Endometrial microvascular endothelial cells (primary cell): ENCODE results near the gene PRODH. TPM values are rescaled to one million over a fixed set of nuclear protein-coding genes. Genes with fewer than 3 reads are reported as not detected.
"Not testable (repeated sequence)": the region's sequence is repeated elsewhere in the genome, so short reads cannot be mapped to it uniquely, and the experiment has no call there.

Experiments used
- in situ Hi-C: cut with HindIII; loops from 2 replicates; pipeline ENCODE4 v1.10.0; 2017; ENCODE audit warnings: low sequenced_read_pairs, low pct_unique_long_range_greater_than_20kb; ENCODE audit errors: inconsistent ontology term
- total RNA-seq: library from RNA; depleted of rRNA; stranded (reverse); fragments of >200 nt; gene quantifications from one replicate; pipeline ENCODE4 v1.2.3, GENCODE V29; 2015; ENCODE audit errors: inconsistent ontology term

PRODH gene
- total RNA-seq, 1 donor from 2014 or later: not detected

- in situ Hi-C loops: not testable (repeated sequence)
These were observed 20.5 kb downstream of the PRODH start for GRCh38 chr22:18915550-18915949.

DNA sequence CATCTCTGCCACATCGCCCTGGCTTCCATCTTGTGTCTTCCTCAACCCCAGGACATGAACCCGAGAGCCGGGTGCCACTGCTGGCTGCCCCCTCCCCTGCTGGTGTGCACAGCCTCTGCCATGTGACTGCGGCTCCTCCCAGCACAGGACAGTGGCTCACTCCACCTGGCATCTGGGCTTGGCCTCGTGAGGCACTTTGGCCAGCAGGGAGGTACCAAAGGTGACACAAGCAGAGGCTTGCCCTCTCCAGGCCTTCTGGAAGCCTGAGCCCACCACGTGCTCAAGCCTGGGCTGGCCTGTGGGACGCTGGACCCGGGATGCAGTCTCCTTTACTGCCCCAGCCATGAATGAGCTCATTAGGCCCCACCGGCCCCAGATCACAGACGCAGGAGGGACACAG is 21.5 kb downstream of the PRODH start:
- in situ Hi-C loops: not testable (repeated sequence)

- in situ Hi-C loops: not testable (repeated sequence)
These were observed 23.7 kb downstream of the PRODH start for GRCh38 chr22:18912264-18912946.

- in situ Hi-C loops: not testable (repeated sequence)
These were observed 24.6 kb downstream of the PRODH start for GRCh38 chr22:18911535-18911934.

- in situ Hi-C loops: no loop called here
These were observed 26.5 kb downstream of the PRODH start for GRCh38 chr22:18909556-18909955.

- in situ Hi-C loops: no loop called here
These were observed 29.2 kb downstream of the PRODH start for GRCh38 chr22:18906896-18907295.

GRCh38 chr22:18906410-18906745 is 29.7 kb downstream of the PRODH start:
- in situ Hi-C loops: not testable (repeated sequence)

DNA sequence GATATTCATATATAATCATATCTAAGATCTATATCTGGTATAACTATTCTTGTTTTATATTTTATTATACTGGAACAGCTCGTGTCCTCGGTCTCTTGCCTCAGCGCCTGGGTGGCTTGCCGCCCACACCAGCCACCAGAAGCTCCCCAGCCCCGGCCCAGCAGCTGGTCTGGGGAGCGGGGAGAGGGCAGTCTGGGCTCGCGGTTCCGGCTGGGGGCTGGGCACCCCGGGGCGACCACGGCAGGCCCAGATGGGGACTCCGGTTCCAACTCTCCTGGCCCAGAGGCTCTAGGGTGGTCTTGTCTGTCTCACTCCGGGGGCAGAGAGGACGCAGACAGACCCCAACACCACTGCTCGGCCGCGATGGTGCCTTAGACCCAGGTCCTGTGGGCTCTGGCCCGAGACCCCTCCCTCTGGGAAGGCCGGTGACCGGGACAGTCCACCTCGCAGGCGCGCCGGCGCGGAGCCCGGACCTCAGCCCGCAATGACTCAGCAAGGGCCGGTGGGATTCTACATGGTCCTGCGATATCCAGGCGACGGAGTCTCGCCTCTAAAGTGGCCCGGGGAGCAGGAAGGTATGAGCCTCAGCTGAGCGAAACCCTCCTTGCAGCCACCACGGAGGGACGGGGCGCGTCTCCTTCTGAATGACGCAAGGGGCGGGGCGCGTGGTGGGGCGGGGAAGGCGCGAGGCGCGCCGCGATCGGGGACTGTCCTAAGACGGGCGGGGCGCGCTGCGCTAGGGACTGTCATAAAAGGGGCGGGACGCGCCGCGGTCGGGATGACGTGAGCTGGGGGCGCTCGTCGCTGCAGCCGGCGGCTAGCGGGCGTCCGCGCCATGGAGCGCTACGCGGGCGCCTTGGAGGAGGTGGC is 30.3 kb downstream of the PRODH start, which contains the start of gene DGCR6:
DGCR6 (plus strand) TSS at position 781 of the 870 bp plus-strand sequence; CDS start at position 836, 55 bp downstream.
- in situ Hi-C loops: no loop called here

GRCh38 chr22:18896037-18896657 is 39.9 kb downstream of the PRODH start:
- in situ Hi-C loops: not testable (repeated sequence)

GRCh38 chr22:18893775-18894174 is 42.3 kb downstream of the PRODH start:
- in situ Hi-C loops: not testable (repeated sequence)

GRCh38 chr22:18890510-18891192 is 45.4 kb downstream of the PRODH start:
- in situ Hi-C loops: not testable (repeated sequence)

DNA sequence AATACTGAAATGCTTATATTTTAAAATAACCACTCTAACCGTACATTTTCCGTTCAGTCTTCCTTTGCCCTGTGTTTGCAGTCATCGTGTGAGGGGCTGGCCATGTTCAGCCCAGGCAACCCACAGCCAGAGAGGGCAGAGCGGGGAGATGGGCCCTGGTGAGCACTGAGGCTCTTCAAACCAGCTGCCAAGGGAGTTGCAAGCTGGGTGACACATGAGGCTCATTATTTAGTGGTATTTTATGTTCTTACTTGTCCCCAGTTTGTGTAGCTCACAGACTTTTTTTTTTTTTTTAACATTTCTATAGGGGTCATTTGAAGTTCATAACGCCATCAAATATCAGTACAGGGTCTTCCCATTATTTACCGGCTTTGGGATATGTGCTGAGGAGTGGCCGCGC is 48.0 kb downstream of the PRODH start:
- in situ Hi-C loops: no loop called here

DNA sequence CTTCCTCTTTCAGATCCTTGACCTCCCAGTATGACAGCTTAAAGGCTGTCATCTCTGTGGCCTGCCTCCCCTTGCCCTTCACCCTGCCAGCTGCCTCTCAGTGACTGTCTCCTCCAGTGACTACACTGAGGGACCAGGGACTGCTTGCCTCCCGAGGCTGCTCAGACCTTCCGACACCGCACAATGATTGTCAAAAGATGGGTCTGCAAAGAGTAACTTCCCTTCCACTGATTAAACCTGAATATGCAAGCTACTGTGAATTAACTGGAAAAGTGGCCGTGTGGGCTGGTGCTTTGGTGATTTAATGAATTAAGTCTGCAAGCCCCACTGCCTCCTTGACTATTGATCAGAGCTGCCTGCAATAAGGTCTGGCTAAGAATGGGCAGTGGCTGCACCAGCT is 51.6 kb downstream of the PRODH start:
- in situ Hi-C loops: not testable (repeated sequence)

DNA sequence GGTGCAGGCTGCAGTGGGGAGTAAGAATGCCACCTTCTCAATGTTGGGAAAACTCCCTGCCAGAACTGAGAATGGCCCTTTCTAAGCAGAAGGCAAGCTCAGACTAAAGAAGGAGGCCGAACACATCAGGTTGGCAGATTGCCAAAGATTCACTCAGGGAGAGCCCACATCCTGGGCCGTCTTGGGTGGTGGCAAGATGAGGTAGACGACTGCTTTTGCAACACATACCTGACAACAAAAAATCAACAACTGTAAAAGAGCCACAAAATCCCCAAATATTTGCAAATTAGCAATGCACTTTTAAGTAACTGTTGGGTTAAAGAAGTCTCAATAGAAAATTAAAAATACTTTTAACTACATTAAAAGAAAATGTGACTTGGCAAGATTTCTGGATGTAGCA is 54.8 kb downstream of the PRODH start:
- in situ Hi-C loops: not testable (repeated sequence)

Other genes starting within 250 kb of the PRODH start
- gene DGCR6, start 30.0 kb downstream of the PRODH start, total RNA-seq: 2.4 TPM
- gene DGCR2, start 186.1 kb upstream of the PRODH start, total RNA-seq: 40.7 TPM
- gene TSSK2, start 195.0 kb upstream of the PRODH start, total RNA-seq: not detected
- 20.4 TPM for gene ESS2, start 208.4 kb upstream of the PRODH start, total RNA-seq
- not detected for gene GSC2, start 214.0 kb upstream of the PRODH start, total RNA-seq
- gene SLC25A1, start 242.4 kb upstream of the PRODH start, total RNA-seq: 76.7 TPM